RWPE2 (cell line): Measurements from ENCODE around the gene TTLL6.

Experiments
- ATAC-seq: fragments of 200-7000 bp; cut with Tn5 transposase; 3 replicates; pipeline ENCODE4 v1.9.1; 2021; ENCODE audit warnings: low read depth
- DNase-seq: peaks from one replicate; pipeline ENCODE4 v3.0.0-alpha.2; 2020; ENCODE audit warnings: low spot score
- H3K27ac ChIP-seq: fragments of 450-650 bp; 2 replicates; pipeline ENCODE4 v1.5.1; 2017; ENCODE audit warnings: mild to moderate bottlenecking; ENCODE audit not compliant: poor library complexity, severe bottlenecking
- H3K27me3 ChIP-seq: fragments of 250-450 bp; sonication (Bioruptor Pico); 2 replicates; pipeline ENCODE4 v1.5.1; 2021; ENCODE audit warnings: mild to moderate bottlenecking, moderate library complexity; ENCODE audit not compliant: insufficient read depth, poor library complexity, severe bottlenecking
- H3K36me3 ChIP-seq: fragments of 250-450 bp; sonication (Bioruptor Pico); 2 replicates; pipeline ENCODE4 v1.5.1; 2020; ENCODE audit warnings: low read depth, mild to moderate bottlenecking, moderate library complexity
- H3K4me1 ChIP-seq: fragments of 250-450 bp; sonication (Bioruptor Pico); 2 replicates; pipeline ENCODE4 v1.5.1; 2021; ENCODE audit warnings: mild to moderate bottlenecking, moderate library complexity; ENCODE audit not compliant: insufficient read depth, poor library complexity, severe bottlenecking
- H3K4me3 ChIP-seq: fragments of 250-450 bp; sonication (Bioruptor Pico); 2 replicates; pipeline ENCODE4 v1.5.1; 2021; ENCODE audit warnings: mild to moderate bottlenecking, moderate library complexity; ENCODE audit not compliant: severe bottlenecking
- H3K9me3 ChIP-seq: fragments of 250-450 bp; sonication (Bioruptor Pico); 2 replicates; pipeline ENCODE4 v1.5.1; 2021; ENCODE audit warnings: mild to moderate bottlenecking, moderate library complexity; ENCODE audit not compliant: severe bottlenecking
- TF ChIP-seq, protein P1 (sequence below): fragments of 450-650 bp; IDR thresholded peaks from one replicate; pipeline ENCODE4 v1.5.1; 2017; ENCODE audit warnings: mild to moderate bottlenecking, moderate library complexity; ENCODE audit not compliant: poor library complexity, severe bottlenecking

TTLL6 gene

DNA sequence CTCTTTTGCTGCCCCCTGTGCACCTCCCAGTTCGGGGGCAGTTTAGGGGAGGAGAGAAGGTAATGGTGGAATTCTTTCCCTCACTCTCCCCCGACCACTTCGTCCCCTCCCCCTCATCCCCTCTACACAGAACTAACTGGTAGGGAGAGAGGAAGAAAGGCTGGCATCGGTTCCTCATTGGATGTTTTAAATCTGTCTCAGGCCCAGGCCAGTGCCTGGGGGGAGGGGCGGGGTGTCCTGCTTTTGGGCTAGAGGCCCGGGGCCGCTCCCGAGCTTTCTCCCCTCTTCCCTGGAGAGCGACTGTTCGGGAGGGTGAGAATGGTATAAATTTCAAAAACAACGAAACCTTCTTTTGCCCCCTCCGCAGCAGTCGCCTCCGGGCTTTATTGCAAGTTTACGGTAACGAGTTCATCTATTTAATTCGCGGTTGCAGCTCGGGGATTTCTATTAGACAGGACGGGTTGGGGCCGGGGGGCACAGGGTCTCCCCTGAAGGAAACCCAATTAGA lies 94.1 kb downstream of the TTLL6 start, which contains the start of gene PRAC2:
TSS of gene PRAC2 (plus strand) at position 271 of the 508 bp plus-strand sequence. CDS start 1,226 bp downstream, outside the sequence.
- DNase-seq (peak; percentile 29), ATAC-seq (no peak)
- Histone ChIP-seq H3K27me3 (peaks cover 100% of the 10 kb centered on the region), H3K36me3 (no peaks in the 10 kb centered on the region), H3K4me1 (no peaks in the 10 kb centered on the region), H3K4me3 (no peak within 1 kb of the TSS), H3K9me3 (no peaks in the 10 kb centered on the region), H3K27ac (no peak within 1 kb of the TSS)
- TF ChIP-seq, protein P1, sequence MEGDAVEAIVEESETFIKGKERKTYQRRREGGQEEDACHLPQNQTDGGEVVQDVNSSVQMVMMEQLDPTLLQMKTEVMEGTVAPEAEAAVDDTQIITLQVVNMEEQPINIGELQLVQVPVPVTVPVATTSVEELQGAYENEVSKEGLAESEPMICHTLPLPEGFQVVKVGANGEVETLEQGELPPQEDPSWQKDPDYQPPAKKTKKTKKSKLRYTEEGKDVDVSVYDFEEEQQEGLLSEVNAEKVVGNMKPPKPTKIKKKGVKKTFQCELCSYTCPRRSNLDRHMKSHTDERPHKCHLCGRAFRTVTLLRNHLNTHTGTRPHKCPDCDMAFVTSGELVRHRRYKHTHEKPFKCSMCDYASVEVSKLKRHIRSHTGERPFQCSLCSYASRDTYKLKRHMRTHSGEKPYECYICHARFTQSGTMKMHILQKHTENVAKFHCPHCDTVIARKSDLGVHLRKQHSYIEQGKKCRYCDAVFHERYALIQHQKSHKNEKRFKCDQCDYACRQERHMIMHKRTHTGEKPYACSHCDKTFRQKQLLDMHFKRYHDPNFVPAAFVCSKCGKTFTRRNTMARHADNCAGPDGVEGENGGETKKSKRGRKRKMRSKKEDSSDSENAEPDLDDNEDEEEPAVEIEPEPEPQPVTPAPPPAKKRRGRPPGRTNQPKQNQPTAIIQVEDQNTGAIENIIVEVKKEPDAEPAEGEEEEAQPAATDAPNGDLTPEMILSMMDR: no peak

DNA sequence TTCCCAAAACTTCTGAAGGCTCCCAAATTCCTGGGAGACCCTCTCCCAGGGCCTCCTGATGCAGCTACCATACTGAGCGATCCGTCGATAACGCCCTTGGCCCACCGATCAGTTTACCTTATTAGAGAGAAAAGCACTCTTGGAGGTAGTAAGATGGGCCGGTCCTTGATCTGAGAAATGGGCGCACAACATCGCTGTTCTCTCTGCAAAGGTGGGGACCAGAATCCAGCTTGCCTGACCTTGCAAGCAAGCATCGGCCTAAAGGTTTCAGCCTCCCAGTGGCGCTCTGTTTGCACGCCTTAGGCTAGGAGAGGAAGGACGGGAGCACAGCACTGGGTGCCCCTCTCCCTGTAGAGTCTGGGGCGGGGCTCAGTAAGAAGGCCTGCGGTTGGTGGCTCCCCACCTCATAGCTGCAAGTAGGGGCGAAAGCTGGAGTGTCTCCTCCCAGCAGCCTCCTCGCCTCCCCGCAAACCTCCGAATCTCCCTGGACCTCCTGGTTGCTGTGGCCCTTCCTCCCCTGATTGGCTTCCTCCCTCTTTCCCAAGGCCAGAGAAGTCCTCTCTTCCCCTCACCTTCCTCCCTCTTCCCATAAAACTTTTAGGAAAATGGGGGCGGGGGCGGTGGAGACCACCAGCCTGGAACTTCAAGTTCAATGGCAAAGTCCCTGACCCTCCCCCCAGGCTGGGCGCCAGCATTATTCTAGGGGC lies 94.7 kb downstream of the TTLL6 start, which contains the start of gene PRAC1:
TSS of gene PRAC1 (minus strand) at position 318 of the 707 bp plus-strand sequence. CDS start at position 192, 126 bp downstream.
- H3K4me1 ChIP-seq: no peaks in the 10 kb centered on the region
- H3K27me3 ChIP-seq: peaks cover 100% of the 10 kb centered on the region
- TF ChIP-seq, protein P1: no peak
- 0 out of 3 replicates have a peak, but pooled peaks have one; percentile 5 for ATAC-seq
- DNase-seq: peak; percentile 39
- no peak within 1 kb of the TSS for H3K27ac ChIP-seq
- no peaks in the 10 kb centered on the region for H3K9me3 ChIP-seq
- H3K4me3 ChIP-seq: no peak within 1 kb of the TSS
- no peaks in the 10 kb centered on the region for H3K36me3 ChIP-seq

DNA sequence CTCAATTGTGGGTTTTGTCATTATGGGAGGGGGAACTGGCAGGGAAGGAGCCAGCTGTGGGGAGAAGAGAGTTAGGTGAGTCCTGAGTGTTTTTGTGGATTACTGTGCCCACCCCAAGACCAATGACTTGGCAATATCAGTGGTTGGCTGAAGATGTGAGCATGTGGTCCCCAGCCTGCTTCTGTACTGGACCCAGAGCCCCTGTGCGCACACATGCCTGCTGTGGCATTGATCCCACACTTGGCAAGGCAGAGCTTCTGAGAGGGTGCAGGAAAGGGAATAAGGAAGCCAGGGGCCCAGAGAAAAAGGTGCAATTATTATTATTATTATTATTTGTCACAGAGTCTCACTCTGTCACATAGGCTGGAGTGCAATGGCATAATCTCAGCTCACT lies 96.0 kb downstream of the TTLL6 start:
- H3K27ac ChIP-seq: no peak overlapping the region
- DNase-seq: peak; percentile 13
- H3K4me3 ChIP-seq: no peak overlapping the region
- H3K9me3 ChIP-seq: no peaks in the 10 kb centered on the region
- no peaks in the 10 kb centered on the region for H3K4me1 ChIP-seq
- TF ChIP-seq, protein P1: no peak
- H3K27me3 ChIP-seq: peaks cover 100% of the 10 kb centered on the region
- 0 out of 2 replicates have a peak, but pooled peaks cover 3% of the 10 kb centered on the region for H3K36me3 ChIP-seq
- ATAC-seq: no peak

DNA sequence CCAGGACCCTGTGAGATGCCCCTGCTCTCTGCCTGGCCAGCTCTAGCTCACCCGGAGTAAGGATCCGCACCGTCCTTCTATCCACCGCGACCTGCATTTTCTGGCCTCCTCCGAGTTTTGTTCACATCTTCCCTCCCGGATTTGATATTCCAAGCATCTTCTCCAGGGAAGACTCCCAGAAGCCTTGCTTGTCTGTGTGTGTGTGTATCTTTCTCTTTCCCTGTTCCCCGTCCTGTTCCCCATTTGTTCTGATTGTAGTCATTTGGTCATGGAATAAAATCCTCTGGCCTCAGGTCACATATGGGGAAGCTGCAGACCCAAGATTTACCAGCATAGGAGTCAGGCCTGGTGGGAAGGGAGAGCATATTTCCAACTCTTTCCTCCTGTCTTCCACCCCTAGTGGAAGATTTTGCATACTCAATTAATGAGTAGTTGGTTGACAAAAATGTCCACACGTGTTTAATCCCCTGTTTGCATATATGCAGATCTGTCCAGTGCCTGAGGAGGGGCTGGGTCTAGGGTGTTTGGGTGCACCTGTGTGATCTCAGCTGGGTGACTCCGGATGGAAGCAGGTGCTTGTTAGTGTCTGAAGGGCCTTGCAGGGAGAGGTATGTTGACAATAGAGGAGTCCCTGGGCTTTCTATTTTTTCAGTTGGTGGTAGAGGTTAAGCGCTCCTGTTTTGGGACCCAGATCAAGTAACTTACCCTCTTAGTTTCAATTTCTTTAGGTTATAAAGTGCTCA lies 96.6 kb downstream of the TTLL6 start:
- 0 out of 2 replicates have a peak, but pooled peaks cover 3% of the 10 kb centered on the region for H3K36me3 ChIP-seq
- DNase-seq: peak; percentile 17
- TF ChIP-seq, protein P1: no peak
- H3K27me3 ChIP-seq: peaks cover 100% of the 10 kb centered on the region
- H3K4me3 ChIP-seq: no peak overlapping the region
- H3K4me1 ChIP-seq: no peaks in the 10 kb centered on the region
- ATAC-seq: no peak
- H3K27ac ChIP-seq: no peak overlapping the region
- no peaks in the 10 kb centered on the region for H3K9me3 ChIP-seq
